Measurements from ENCODE around the gene OR6C6. TPM values are rescaled to one million over a fixed set of nuclear protein-coding genes. Genes with fewer than 3 reads are reported as not detected.

Gene OR6C6
- total RNA-seq, 1 experiment from 2014 or later = not detected

DNA sequence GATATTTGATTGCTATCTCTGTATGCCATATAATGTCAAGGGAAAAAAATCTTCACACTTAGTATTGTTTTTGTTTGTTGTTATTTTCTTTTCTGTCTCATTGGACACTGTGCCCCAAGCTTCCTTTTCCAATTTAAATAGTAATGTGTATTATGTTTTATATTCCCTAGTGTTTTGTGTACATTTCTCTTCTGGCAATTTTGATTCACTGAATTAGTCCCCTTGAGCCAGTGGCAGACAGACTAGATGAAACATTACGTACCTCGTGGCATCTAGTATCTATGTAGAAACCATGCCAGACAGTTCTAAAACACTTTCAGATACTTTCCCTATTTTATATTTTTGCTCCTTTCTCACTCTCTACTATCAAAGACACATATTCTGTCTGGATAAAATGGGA, 17.7 kb upstream of the OR6C6 start, which contains the start of gene OR6C1:
Gene OR6C1 (plus strand): TSS at position 301 of the 400 bp plus-strand sequence. CDS start 6,257 bp downstream, outside the sequence.
- H3K9me3 Mint-ChIP-seq (ENCODE audit: low read depth, unreplicated experiment) = peaks cover under 1% of the 10 kb centered on the region

DNA sequence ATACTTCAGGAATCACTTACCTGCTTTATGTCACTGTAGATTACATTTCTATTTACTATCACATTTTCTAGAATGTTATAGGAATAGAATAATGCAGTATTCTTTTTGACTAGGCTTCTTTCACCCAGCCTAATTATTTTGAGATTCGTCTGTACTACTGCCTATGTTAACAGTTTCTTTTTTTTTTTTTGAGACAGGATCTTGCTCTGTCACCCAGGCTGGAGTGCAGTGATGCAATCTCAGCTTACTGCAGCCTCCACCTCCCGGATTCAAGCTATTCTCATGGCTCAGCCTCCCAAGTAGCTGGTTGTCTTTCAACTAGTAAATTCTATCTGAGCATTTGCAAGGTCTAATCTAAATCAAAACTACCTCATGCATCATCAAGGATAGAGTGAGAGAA, 6.4 kb downstream of the OR6C6 start:
- intact Hi-C loops (cut with micrococcal nuclease; ENCODE audit: unreplicated experiment) = no loop called here
- no TSS peak for BruUV-seq (replicated peaks)
- Mint-ChIP-seq H3K4me3 (ENCODE audit: low read depth, unreplicated experiment) (no peak overlapping the region), H3K9me3 (ENCODE audit: low read depth, unreplicated experiment) (no peaks in the 10 kb centered on the region), H3K36me3 (ENCODE audit: insufficient read depth, unreplicated experiment) (no peaks in the 10 kb centered on the region), H3K27me3 (ENCODE audit: unreplicated experiment) (peaks cover 13% of the 10 kb centered on the region), H3K27ac (ENCODE audit: unreplicated experiment) (no peak overlapping the region), H3K4me1 (ENCODE audit: low read depth, unreplicated experiment) (no peaks in the 10 kb centered on the region)
- TF ChIP-seq, protein P1, sequence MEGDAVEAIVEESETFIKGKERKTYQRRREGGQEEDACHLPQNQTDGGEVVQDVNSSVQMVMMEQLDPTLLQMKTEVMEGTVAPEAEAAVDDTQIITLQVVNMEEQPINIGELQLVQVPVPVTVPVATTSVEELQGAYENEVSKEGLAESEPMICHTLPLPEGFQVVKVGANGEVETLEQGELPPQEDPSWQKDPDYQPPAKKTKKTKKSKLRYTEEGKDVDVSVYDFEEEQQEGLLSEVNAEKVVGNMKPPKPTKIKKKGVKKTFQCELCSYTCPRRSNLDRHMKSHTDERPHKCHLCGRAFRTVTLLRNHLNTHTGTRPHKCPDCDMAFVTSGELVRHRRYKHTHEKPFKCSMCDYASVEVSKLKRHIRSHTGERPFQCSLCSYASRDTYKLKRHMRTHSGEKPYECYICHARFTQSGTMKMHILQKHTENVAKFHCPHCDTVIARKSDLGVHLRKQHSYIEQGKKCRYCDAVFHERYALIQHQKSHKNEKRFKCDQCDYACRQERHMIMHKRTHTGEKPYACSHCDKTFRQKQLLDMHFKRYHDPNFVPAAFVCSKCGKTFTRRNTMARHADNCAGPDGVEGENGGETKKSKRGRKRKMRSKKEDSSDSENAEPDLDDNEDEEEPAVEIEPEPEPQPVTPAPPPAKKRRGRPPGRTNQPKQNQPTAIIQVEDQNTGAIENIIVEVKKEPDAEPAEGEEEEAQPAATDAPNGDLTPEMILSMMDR (IDR thresholded peaks at IDR 0.05; ENCODE audit: unreplicated experiment) = no peak
- CTCF ChIA-PET = no interaction called here
- no peak for DNase-seq

More for the DNA sequence above, 17.7 kb upstream of the OR6C6 start, which contains the start of gene OR6C1:
- intact Hi-C loops (cut with micrococcal nuclease; ENCODE audit: unreplicated experiment) = no loop called here
- Mint-ChIP-seq H3K4me3 (ENCODE audit: low read depth, unreplicated experiment) (no peak within 1 kb of the TSS), H3K27ac (ENCODE audit: unreplicated experiment) (no peak within 1 kb of the TSS), H3K36me3 (ENCODE audit: insufficient read depth, unreplicated experiment) (no peaks in the 10 kb centered on the region), H3K4me1 (ENCODE audit: low read depth, unreplicated experiment) (no peaks in the 10 kb centered on the region), H3K27me3 (ENCODE audit: unreplicated experiment) (no peaks in the 10 kb centered on the region)
- CTCF ChIA-PET = no interaction called here
- no peak for DNase-seq
- no TSS peak for BruUV-seq (replicated peaks)
- TF ChIP-seq, protein P1 (IDR thresholded peaks at IDR 0.05; ENCODE audit: unreplicated experiment) = no peak

DNA sequence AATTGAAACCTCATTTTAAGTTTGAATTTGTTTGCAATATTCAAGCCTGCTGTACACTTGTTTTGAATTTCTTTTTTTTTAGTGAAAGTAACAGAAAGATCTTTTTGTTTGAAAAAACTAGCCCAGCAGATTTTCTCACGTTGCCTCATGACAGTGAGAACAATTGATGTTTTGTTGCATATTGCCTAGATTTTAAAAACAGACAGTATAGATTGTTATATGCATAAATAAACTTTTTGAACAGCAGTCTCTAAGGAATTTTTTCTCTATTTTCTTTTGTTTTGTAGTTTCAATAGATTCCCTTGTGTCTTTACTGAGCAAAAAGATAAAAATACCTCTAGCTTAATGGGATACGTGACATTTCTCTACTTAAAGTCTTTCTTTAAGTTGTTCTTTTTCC, 15.4 kb downstream of the OR6C6 start:
- H3K4me1 Mint-ChIP-seq (ENCODE audit: low read depth, unreplicated experiment) = no peaks in the 10 kb centered on the region
- intact Hi-C loops (cut with micrococcal nuclease; ENCODE audit: unreplicated experiment) = no loop called here
- CTCF ChIA-PET = no interaction called here
- no peak overlapping the region for H3K4me3 Mint-ChIP-seq (ENCODE audit: low read depth, unreplicated experiment)
- no peaks in the 10 kb centered on the region for H3K36me3 Mint-ChIP-seq (ENCODE audit: insufficient read depth, unreplicated experiment)
- H3K27me3 Mint-ChIP-seq (ENCODE audit: unreplicated experiment) = peaks cover 15% of the 10 kb centered on the region
- no peak overlapping the region for H3K27ac Mint-ChIP-seq (ENCODE audit: unreplicated experiment)
- DNase-seq = no peak
- no TSS peak for BruUV-seq (replicated peaks)
- TF ChIP-seq, protein P1 (IDR thresholded peaks at IDR 0.05; ENCODE audit: unreplicated experiment) = no peak
- no peaks in the 10 kb centered on the region for H3K9me3 Mint-ChIP-seq (ENCODE audit: low read depth, unreplicated experiment)

DNA sequence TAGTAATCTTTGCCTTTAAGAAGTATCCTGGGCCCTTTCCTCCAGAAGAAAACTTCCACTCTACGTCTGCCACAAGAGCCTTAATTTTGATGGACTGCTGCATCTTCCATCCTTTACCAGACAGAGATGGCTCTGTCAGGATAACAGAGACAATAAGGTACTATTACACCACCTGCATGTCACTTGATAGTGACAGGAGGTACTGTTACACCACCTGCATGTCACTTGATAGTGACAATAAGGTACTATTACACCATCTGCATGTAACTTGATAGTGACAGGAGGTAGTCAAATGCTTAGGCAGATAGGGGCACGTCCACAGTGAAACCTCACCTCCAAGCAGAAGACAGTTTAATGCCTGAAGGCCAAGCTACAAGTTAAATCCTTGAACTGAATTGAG, 38.1 kb downstream of the OR6C6 start:
- no peaks in the 10 kb centered on the region for H3K4me1 Mint-ChIP-seq (ENCODE audit: low read depth, unreplicated experiment)
- H3K9me3 Mint-ChIP-seq (ENCODE audit: low read depth, unreplicated experiment) = peaks cover 3% of the 10 kb centered on the region
- intact Hi-C loops (cut with micrococcal nuclease; ENCODE audit: unreplicated experiment) = no loop called here
- no peak overlapping the region for H3K27ac Mint-ChIP-seq (ENCODE audit: unreplicated experiment)
- H3K36me3 Mint-ChIP-seq (ENCODE audit: insufficient read depth, unreplicated experiment) = no peaks in the 10 kb centered on the region
- CTCF ChIA-PET = no interaction called here
- peaks cover 8% of the 10 kb centered on the region for H3K27me3 Mint-ChIP-seq (ENCODE audit: unreplicated experiment)
- TF ChIP-seq, protein P1 (IDR thresholded peaks at IDR 0.05; ENCODE audit: unreplicated experiment) = no peak
- DNase-seq = no peak
- no TSS peak for BruUV-seq (replicated peaks)
- H3K4me3 Mint-ChIP-seq (ENCODE audit: low read depth, unreplicated experiment) = no peak overlapping the region
